GM12878 (cell line): ENCODE data around the gene IGF1R. TPM values are rescaled to one million over a fixed set of nuclear protein-coding genes. Genes with fewer than 3 reads are reported as not detected.

Source experiments
- ATAC-seq: fragments of 200-7000 bp; cut with Tn5 transposase; 3 replicates; pipeline ENCODE4 v1.9.1; 2020; ENCODE audit warnings: mild to moderate bottlenecking, moderate library complexity
- BruUV-seq: library from RNA; stranded (reverse); fragments of 400-500 nt; replicated peaks from 2 replicates; lab custom pipeline; 2021; lab: Mats Ljungman, UMichigan
- CTCF ChIA-PET: fragments of 300-600 bp; sonication (Branson Sonifier 250); formaldehyde crosslinking; extraction: SDS; loops from one replicate; lab custom pipeline; 2021; ENCODE audit warnings: inconsistent platforms; lab: Yijun Ruan, JAX
- POLR2A ChIA-PET: fragments of 350-600 bp; formaldehyde crosslinking; extraction: SDS; loops from one replicate; lab custom pipeline; 2021; ENCODE audit warnings: inconsistent platforms; lab: Charles Lee
- RAD21 ChIA-PET: fragments of 300-600 bp; sonication (Branson Sonifier 250); formaldehyde crosslinking; loops from one replicate; lab custom pipeline; 2023; ENCODE audit warnings: antibody characterized with exemption; ENCODE audit not compliant: unreplicated experiment; lab: Charles Lee
- SMC1A ChIA-PET: fragments of 300-600 bp; sonication (Branson Sonifier 250); formaldehyde crosslinking; loops from one replicate; lab custom pipeline; 2023; ENCODE audit not compliant: unreplicated experiment, uncharacterized antibody; lab: Charles Lee
- DNase-seq: peaks from one replicate; pipeline ENCODE4 v3.0.0-alpha.2; 2011; ENCODE audit warnings: low read depth, low spot score
- FAIRE-seq: peaks from 3 replicates; lab custom pipeline; 2011; peaks lifted over from hg19 to GRCh38; lab: Jason Lieb, UNC
- H2AFZ ChIP-seq: 2 replicates; pipeline ENCODE4 v1.6.0; 2011; ENCODE audit warnings: low read depth, low read length, control low read depth; ENCODE audit not compliant: control insufficient read depth
- H3K27ac ChIP-seq: 2 replicates; pipeline ENCODE4 v1.5.1; 2011; ENCODE audit warnings: control low read depth; ENCODE audit not compliant: control insufficient read depth, insufficient read depth
- H3K27me3 ChIP-seq, 2 experiments: replicated peaks in 1 of 2; 2 replicates each; pipeline versions ENCODE4 v1.6.0 to v1.6.1; 2011; ENCODE audit warnings: low read length in 1 of 2; ENCODE audit not compliant: control insufficient read depth in 2 of 2, insufficient read depth in 2 of 2
- H3K36me3 ChIP-seq, 2 experiments: 2 replicates each; pipeline ENCODE4 v1.5.1; 2011; ENCODE audit warnings: low read length in 1 of 2; ENCODE audit not compliant: control insufficient read depth in 2 of 2, insufficient read depth in 2 of 2
- H3K4me1 ChIP-seq: 2 replicates; pipeline ENCODE4 v1.6.1; 2011; ENCODE audit warnings: mild to moderate bottlenecking, low read length, moderate library complexity, mixed read lengths; ENCODE audit not compliant: control insufficient read depth, insufficient read depth
- H3K4me2 ChIP-seq: 2 replicates; pipeline ENCODE4 v1.6.0; 2011; ENCODE audit warnings: control low read depth; ENCODE audit not compliant: control insufficient read depth, insufficient read depth
- H3K4me3 ChIP-seq: fragments of 200-600 bp; sonication (generic); 2 replicates; pipeline ENCODE4 v1.5.1; 2016
- H3K79me2 ChIP-seq: 2 replicates; pipeline ENCODE4 v1.6.0; 2011; ENCODE audit warnings: low read length; ENCODE audit not compliant: control insufficient read depth, insufficient read depth
- H3K9ac ChIP-seq: 2 replicates; pipeline ENCODE4 v1.8.0; 2011; ENCODE audit warnings: low read length, control low read depth, mixed read lengths; ENCODE audit not compliant: control insufficient read depth, insufficient read depth
- H3K9me3 ChIP-seq: replicated peaks from 3 replicates; pipeline ENCODE4 v1.5.1; 2011; ENCODE audit warnings: mild to moderate bottlenecking, low read length; ENCODE audit not compliant: control insufficient read depth, insufficient read depth
- H4K20me1 ChIP-seq: 2 replicates; pipeline ENCODE4 v1.6.0; 2011; ENCODE audit not compliant: control insufficient read depth, insufficient read depth
- CHD1 ChIP-seq: IDR thresholded peaks from 2 replicates; pipeline ENCODE4 v1.6.1; 2012; ENCODE audit warnings: low read depth, low read length, improper control_type of control experiment
- CHD4 ChIP-seq: fragments of 200-600 bp; sonication (generic); IDR thresholded peaks from 2 replicates; pipeline ENCODE4 v1.6.1; 2016; ENCODE audit warnings: mild to moderate bottlenecking
- IKZF2 ChIP-seq, 2 experiments: fragments of 450-650 bp; IDR thresholded peaks; 2 replicates each; pipeline ENCODE4 v1.6.1; 2017; ENCODE audit warnings: mild to moderate bottlenecking in 2 of 2, moderate library complexity in 2 of 2
- KAT2A ChIP-seq: conservative IDR thresholded peaks from 2 replicates; pipeline ENCODE4 v1.6.1; 2011; ENCODE audit warnings: low read depth, low read length; ENCODE audit not compliant: control insufficient read depth
- MEF2B ChIP-seq: fragments of 450-650 bp; IDR thresholded peaks from 2 replicates; pipeline ENCODE4 v1.6.1; 2018; ENCODE audit warnings: mild to moderate bottlenecking, moderate library complexity; ENCODE audit not compliant: partially characterized antibody, poor library complexity, severe bottlenecking
- MYC ChIP-seq: IDR thresholded peaks from 2 replicates; pipeline ENCODE4 v1.6.1; 2011; ENCODE audit warnings: mild to moderate bottlenecking, low read length, moderate library complexity, inconsistent platforms; ENCODE audit not compliant: insufficient read depth, insufficient replicate concordance, insufficient read length, severe bottlenecking
- NR2C1 ChIP-seq: fragments of 450-650 bp; IDR thresholded peaks from 2 replicates; pipeline ENCODE4 v1.6.1; 2017; ENCODE audit warnings: antibody characterized with exemption, mild to moderate bottlenecking, moderate library complexity
- PML ChIP-seq: IDR thresholded peaks from 2 replicates; pipeline ENCODE4 v1.6.1; 2012; ENCODE audit warnings: low read length, inconsistent platforms
- POLR2A ChIP-seq: IDR thresholded peaks from 2 replicates; pipeline ENCODE4 v1.6.1; 2011; ENCODE audit warnings: low read depth, mild to moderate bottlenecking, low read length
- RFX5 ChIP-seq: IDR thresholded peaks from 2 replicates; pipeline ENCODE4 v1.6.1; 2011; ENCODE audit warnings: low read depth, low read length, improper control_type of control experiment
- SUZ12 ChIP-seq: fragments of 200-600 bp; sonication (generic); IDR thresholded peaks from one replicate; pipeline ENCODE4 v1.6.1; 2018; ENCODE audit warnings: antibody characterized with exemption, mild to moderate bottlenecking; ENCODE audit not compliant: unreplicated experiment
- TAF1 ChIP-seq: IDR thresholded peaks from 2 replicates; pipeline ENCODE4 v1.6.1; 2011; ENCODE audit warnings: mild to moderate bottlenecking, low read depth, low read length, borderline replicate concordance
- ZNF622 ChIP-seq: fragments of 450-650 bp; IDR thresholded peaks from 2 replicates; pipeline ENCODE4 v1.6.1; 2017; ENCODE audit warnings: mild to moderate bottlenecking, inconsistent platforms
- WGBS: methylation state at CpG from one replicate; pipeline ENCODE4 v1.1.6; 2016; ENCODE audit warnings: low lambda C conversion rate; ENCODE audit not compliant: insufficient replicate concordance, insufficient coverage; ENCODE audit errors: missing lambda C conversion rate; 5-methylcytosine and 5-hydroxymethylcytosine counted together
- in situ Hi-C: fragments of 300-500 bp; cut with MboI; formaldehyde crosslinking; loops from 9 replicates; pipeline ENCODE4 v1.14.3; 2018; ENCODE audit warnings: mixed read lengths
- intact Hi-C: fragments of 100-400 bp; cut with micrococcal nuclease; formaldehyde crosslinking; loops from one replicate; pipeline ENCODE4 v1.14.2; 2022; ENCODE audit not compliant: unreplicated experiment
- polyA plus RNA-seq, 11 experiments: library from polyadenylated mRNA; depleted of rRNA in 4 of 11; unstranded in 6 of 11; stranded (reverse) in 5 of 11; fragments of >200 nt; fragmentation: Nextera tagmentation in 4 of 11; fragmentation: Illumina TruSeq in 1 of 11; extraction: Ambion mirVana in 4 of 11; extraction: Trizol in 1 of 11; gene quantifications; 1 replicate in 1 of 11; 2 replicates in 10 of 11; pipeline versions ENCODE4 v1.2.1 to v1.2.3, GENCODE V29; 2011 to 2016; ENCODE audit warnings: inconsistent platforms in 2 of 11, missing spikeins in 2 of 11, low read depth in 1 of 11
- total RNA-seq, 4 experiments: library from RNA; depleted of rRNA in 3 of 4; stranded (reverse); fragments of >200 nt in 3 of 4; fragmentation: Illumina TruSeq in 1 of 4; extraction: Trizol in 1 of 4; gene quantifications; 2 replicates each; pipeline versions ENCODE4 v1.2.1 to v1.2.3, GENCODE V29; 2013 to 2021
- TF ChIP-seq, protein P1 (sequence below): fragments of 450-650 bp; formaldehyde crosslinking; IDR thresholded peaks from 2 replicates; pipeline ENCODE4 v1.4.0; 2022; ENCODE audit warnings: mild to moderate bottlenecking, moderate library complexity

Gene IGF1R
- total and polyA plus RNA-seq, 10 of the 15 experiments (the other 5 are each of a cell fraction or from before 2014, with no cell fraction given): 0.03 to 2.7 (median 0.66) TPM

DNA sequence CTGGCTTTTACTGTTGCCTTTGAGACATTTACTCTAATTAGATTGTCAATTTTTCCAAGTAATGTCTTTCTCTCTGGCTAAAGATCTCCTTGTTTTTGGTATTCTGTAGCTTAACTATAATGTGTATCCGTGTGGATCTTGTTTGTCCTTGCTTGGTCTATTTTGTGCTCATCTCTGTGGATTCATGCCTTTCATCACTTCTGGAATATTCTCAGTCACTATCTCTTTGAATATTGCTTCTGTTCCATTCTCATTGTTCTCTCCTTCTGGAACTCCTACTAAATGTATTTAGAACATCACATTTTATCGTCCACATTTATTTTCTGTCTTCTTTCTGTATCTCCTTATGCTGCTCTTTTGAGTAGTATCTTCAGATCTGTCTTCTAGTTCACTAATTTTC lies 346.6 kb downstream of the IGF1R start (continued):
- no peak for TF ChIP-seq PML

- no peaks in the 10 kb centered on the region for H3K36me3 ChIP-seq
- no peaks in the 10 kb centered on the region for H4K20me1 ChIP-seq
- no peak overlapping the region for H3K4me2 ChIP-seq
- ChIA-PET SMC1A (interaction anchor here (1.1 to 1.3 kb wide), 2 partner anchors 11 to 58 kb away, joined by 3 read pairs; no protein-coding TSS in a partner anchor), POLR2A (interaction anchor here (1.0 to 1.2 kb wide), 2 partner anchors 23 to 61 kb away, joined by 3 to 4 read pairs; no protein-coding TSS in a partner anchor), RAD21 (interaction anchor here (1.3 kb wide), 1 partner anchor 44 kb away, joined by 4 read pairs; no protein-coding TSS in a partner anchor), CTCF (interaction anchor here (0.6 to 1.1 kb wide), 2 partner anchors 11 to 14 kb away, joined by 3 read pairs; no protein-coding TSS in a partner anchor)
- ATAC-seq: peak; percentile 79
- intact Hi-C loops: no loop called here
- no peak for DNase-seq
- in situ Hi-C loops: no loop called here
- TF ChIP-seq ZNF622: no peak
- no peak for TF ChIP-seq CHD4
- TF ChIP-seq MEF2B: peak; percentile 65
- no peaks in the 10 kb centered on the region for H3K79me2 ChIP-seq
- no peak overlapping the region for H3K27ac ChIP-seq
- H3K27me3 ChIP-seq: no peaks in the 10 kb centered on the region
- BruUV-seq: no TSS peak
- no peak overlapping the region for H3K4me3 ChIP-seq
- no peaks in the 10 kb centered on the region for H3K4me1 ChIP-seq
- FAIRE-seq: no peak
- no peak overlapping the region for H3K9ac ChIP-seq
- H2AFZ ChIP-seq: no peak overlapping the region
- H3K9me3 ChIP-seq: no peaks in the 10 kb centered on the region; the same call in 1 of the 3 replicates
These were observed 347.8 kb downstream of the IGF1R start for GRCh38 chr15:98996169-98996568.

- BruUV-seq: no TSS peak
- Histone ChIP-seq H3K36me3 (no peaks in the 10 kb centered on the region), H4K20me1 (no peaks in the 10 kb centered on the region), H3K4me2 (no peak overlapping the region), H3K79me2 (no peaks in the 10 kb centered on the region)
- in situ Hi-C loops: no loop called here
- intact Hi-C loops: no loop called here
- ChIA-PET POLR2A (interaction anchor here (1.0 to 1.2 kb wide), 2 partner anchors 22 to 61 kb away, joined by 3 to 4 read pairs; no protein-coding TSS in a partner anchor), RAD21 (interaction anchor here (1.3 kb wide), 1 partner anchor 45 kb away, joined by 4 read pairs; no protein-coding TSS in a partner anchor)
- no peak for DNase-seq
- no peak; the same call in 2 of the 3 replicates for ATAC-seq
- no peak for FAIRE-seq
- no peak for TF ChIP-seq IKZF2 (IDR thresholded peaks at IDR 0.05)
- TF ChIP-seq TAF1: no peak
- no peak for TF ChIP-seq KAT2A
- no peak for TF ChIP-seq MYC
- no peak for TF ChIP-seq POLR2A
- no peak for TF ChIP-seq NR2C1
- TF ChIP-seq, protein P1, sequence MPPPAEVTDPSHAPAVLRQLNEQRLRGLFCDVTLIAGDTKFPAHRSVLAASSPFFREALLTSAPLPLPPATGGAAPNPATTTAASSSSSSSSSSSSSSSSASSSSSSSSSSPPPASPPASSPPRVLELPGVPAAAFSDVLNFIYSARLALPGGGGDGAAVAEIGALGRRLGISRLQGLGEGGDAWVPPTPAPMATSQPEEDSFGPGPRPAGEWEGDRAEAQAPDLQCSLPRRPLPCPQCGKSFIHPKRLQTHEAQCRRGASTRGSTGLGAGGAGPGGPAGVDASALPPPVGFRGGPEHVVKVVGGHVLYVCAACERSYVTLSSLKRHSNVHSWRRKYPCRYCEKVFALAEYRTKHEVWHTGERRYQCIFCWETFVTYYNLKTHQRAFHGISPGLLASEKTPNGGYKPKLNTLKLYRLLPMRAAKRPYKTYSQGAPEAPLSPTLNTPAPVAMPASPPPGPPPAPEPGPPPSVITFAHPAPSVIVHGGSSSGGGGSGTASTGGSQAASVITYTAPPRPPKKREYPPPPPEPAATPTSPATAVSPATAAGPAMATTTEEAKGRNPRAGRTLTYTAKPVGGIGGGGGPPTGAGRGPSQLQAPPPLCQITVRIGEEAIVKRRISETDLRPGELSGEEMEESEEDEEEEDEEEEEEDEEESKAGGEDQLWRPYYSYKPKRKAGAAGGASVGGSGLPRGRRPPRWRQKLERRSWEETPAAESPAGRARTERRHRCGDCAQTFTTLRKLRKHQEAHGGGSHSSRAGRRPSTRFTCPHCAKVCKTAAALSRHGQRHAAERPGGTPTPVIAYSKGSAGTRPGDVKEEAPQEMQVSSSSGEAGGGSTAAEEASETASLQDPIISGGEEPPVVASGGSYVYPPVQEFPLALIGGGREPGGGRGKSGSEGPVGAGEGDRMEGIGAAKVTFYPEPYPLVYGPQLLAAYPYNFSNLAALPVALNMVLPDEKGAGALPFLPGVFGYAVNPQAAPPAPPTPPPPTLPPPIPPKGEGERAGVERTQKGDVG: no peak
- no peak for TF ChIP-seq SUZ12
- no peak for TF ChIP-seq CHD1
- TF ChIP-seq RFX5: no peak
- TF ChIP-seq, all 136 proteins: peak for 0
- ChIA-PET CTCF (interaction anchor here (1.1 kb wide), 1 partner anchor 11 kb away, joined by 3 read pairs; no protein-coding TSS in a partner anchor), SMC1A (interaction anchor here (1.1 to 1.3 kb wide), 2 partner anchors 11 to 59 kb away, joined by 3 read pairs; no protein-coding TSS in a partner anchor)
- H3K27ac ChIP-seq: no peak overlapping the region
- H3K27me3 ChIP-seq: no peaks in the 10 kb centered on the region
- H3K9me3 ChIP-seq: no peaks in the 10 kb centered on the region; the same call in 1 of the 3 replicates
- H2AFZ ChIP-seq: no peak overlapping the region
- WGBS: 67% methylated on average over 6 of the region's 6 CpGs
- no peak overlapping the region for H3K4me3 ChIP-seq
- H3K9ac ChIP-seq: no peak overlapping the region
- H3K4me1 ChIP-seq: no peaks in the 10 kb centered on the region
These were observed 348.3 kb downstream of the IGF1R start for GRCh38 chr15:98996624-98997023.
